G401 (cell line): ENCODE measurements around the gene TMEM80. TPM values are rescaled to one million over a fixed set of nuclear protein-coding genes. Genes with fewer than 3 reads are reported as not detected.
"Not testable (repeated sequence)": the region's sequence is repeated elsewhere in the genome, so short reads cannot be mapped to it uniquely, and the experiment has no call there.

Experiments used
- DNase-seq: peaks from one replicate; pipeline ENCODE4 v3.0.0-alpha.2; 2015; ENCODE audit warnings: low spot score
- in situ Hi-C: cut with HindIII; loops from 2 replicates; pipeline ENCODE4 v1.10.0; 2016; ENCODE audit warnings: low sequenced_read_pairs, mixed read lengths
- total RNA-seq: library from RNA; depleted of rRNA; stranded (reverse); fragments of >200 nt; shearing (Covaris generic); gene quantifications from 2 replicates; pipeline ENCODE4 v1.2.3, GENCODE V29; 2014

The TMEM80 gene
- total RNA-seq, 1 experiment from 2014 or later = 14.8 TPM

DNA sequence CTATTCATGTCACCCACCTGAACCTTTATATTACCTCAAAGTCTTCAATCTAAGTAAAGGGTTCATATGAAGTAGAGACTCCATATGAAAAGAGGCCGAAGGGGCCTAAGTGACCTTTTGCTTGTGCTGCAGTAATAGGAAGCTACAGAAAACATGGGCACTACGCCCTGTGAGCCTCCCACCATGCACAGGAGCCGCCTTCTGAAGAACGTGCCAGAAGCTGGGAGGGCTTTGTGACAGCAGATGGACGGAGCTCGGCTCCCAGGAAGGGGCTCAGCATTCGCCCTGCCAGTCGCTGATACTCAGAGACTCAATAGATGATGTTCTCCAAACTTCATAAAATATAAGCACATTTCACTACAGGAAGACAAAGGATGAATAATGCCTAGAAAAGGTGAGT lies 21.8 kb upstream of the TMEM80 start:
- peak; percentile 71 for DNase-seq
- in situ Hi-C loops = loop anchor here (25.0 kb wide), 1 partner anchor 88 kb away; no protein-coding TSS in a partner anchor

GRCh38 chr11:674406-674805 lies 21.2 kb upstream of the TMEM80 start:
- in situ Hi-C loops = loop anchor here (25.0 kb wide), 1 partner anchor 88 kb away; no protein-coding TSS in a partner anchor
- DNase-seq = peak; percentile 86

GRCh38 chr11:678297-678696 lies 17.3 kb upstream of the TMEM80 start:
- in situ Hi-C loops = no loop called here
- no peak for DNase-seq

GRCh38 chr11:679271-680207 lies 16.1 kb upstream of the TMEM80 start:
- in situ Hi-C loops = no loop called here
- no peak for DNase-seq

DNA sequence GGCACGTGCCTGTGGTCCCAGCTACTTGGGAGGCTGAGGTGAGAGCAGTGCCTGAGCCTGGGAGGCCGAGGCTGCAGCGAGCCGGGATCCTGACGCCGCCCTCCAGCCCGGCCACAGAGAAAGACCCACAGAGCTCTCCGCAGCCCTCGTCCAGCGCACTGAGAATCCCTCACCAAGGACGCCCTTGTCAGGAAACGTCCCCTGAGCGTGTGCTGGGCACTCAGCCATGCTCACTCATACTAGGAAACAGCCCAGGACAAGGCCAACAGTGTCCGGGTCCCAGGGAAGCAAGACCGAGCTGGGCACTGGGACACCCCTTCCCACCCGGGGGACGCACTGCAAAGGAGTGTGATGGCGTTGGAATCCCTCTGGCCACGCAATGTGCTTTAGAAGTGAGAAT lies 15.1 kb upstream of the TMEM80 start:
- no peak for DNase-seq
- in situ Hi-C loops = no loop called here

DNA sequence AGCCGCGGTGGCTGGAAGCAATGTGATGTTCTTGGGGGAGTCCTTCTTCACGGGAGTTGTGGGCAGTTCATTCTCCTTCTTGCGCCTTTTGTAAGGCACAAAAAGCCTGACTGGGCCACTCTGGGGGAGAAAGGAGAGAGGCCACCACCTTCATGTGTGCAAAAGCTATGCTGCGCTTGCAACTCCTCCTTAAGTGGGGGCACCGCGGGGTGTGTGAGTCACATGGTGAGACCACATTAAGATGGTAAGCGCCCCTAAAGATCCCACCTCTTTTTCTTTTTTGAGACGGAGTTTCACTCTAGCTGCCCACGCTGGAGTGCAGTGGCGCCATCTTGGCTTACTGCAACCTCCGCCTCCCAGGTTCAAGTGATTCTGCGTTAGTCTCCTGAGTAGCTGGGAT lies 14.6 kb upstream of the TMEM80 start:
- in situ Hi-C loops = no loop called here
- no peak for DNase-seq

DNA sequence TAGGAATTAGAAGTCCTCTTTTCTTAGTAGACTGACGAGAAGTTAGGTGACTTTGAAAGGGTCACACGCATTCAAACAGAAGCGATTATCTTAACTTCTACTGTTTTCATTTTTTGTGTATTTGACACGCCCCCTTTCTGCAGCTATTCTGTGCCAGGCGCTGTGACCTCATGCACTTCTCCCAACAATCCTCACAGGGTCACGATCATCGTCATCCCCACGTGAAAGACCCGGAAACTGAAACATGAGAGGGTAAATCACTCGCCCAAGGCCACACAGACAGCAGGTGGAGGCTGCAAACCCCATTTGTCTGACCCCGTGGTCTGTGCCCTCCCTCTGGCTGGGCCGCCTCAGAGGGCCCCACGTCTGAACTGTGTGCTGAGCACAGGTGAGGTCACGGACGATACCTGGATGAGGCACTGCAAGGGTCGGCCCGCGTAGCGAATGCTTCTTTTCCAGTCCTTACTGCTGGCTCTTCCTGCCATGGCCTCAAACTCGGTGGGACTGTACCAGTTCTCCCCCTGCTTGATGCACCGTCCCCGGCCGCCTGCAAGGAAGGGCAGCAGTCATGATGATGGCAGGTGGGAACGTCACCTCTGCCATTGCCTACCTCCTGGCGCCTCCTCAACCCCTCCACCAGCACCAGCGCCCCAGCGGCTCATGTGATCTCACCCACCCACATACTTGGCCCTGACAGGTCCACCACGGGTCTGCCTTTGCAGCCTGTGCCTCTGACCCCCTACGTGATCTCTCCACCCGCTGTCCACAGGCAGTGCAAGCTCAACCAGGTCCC lies 9.0 kb upstream of the TMEM80 start:
- no peak for DNase-seq
- in situ Hi-C loops = no loop called here

- no peak for DNase-seq
- in situ Hi-C loops = no loop called here
Observed at GRCh38 chr11:687751-688150, 7.9 kb upstream of the TMEM80 start.

- DNase-seq = no peak
- in situ Hi-C loops = no loop called here
Observed at GRCh38 chr11:688681-689080, 6.9 kb upstream of the TMEM80 start.

- in situ Hi-C loops = no loop called here
- no peak for DNase-seq
Observed at GRCh38 chr11:689625-690024, 6.0 kb upstream of the TMEM80 start.

DNA sequence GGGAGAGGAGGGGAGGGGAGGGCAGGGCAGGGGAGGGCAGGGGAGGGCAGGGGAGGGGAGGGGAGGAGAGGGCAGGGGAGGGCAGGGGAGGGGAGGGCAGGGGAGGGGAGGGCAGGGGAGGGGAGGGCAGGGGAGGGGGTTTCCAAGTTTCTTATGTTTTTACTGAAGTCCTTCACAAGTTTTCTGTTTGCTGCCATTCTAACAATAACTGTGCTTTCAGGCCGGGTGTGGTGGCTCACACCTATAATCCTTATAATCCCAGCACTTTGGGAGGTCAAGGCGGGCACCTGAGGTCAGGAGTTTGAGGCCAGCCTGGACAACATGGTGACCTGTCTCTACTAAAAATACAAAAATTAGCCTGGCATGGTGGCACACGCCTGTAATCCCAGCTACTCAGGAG lies 5.4 kb upstream of the TMEM80 start:
- DNase-seq, in situ Hi-C loops: not testable (repeated sequence)

DNA sequence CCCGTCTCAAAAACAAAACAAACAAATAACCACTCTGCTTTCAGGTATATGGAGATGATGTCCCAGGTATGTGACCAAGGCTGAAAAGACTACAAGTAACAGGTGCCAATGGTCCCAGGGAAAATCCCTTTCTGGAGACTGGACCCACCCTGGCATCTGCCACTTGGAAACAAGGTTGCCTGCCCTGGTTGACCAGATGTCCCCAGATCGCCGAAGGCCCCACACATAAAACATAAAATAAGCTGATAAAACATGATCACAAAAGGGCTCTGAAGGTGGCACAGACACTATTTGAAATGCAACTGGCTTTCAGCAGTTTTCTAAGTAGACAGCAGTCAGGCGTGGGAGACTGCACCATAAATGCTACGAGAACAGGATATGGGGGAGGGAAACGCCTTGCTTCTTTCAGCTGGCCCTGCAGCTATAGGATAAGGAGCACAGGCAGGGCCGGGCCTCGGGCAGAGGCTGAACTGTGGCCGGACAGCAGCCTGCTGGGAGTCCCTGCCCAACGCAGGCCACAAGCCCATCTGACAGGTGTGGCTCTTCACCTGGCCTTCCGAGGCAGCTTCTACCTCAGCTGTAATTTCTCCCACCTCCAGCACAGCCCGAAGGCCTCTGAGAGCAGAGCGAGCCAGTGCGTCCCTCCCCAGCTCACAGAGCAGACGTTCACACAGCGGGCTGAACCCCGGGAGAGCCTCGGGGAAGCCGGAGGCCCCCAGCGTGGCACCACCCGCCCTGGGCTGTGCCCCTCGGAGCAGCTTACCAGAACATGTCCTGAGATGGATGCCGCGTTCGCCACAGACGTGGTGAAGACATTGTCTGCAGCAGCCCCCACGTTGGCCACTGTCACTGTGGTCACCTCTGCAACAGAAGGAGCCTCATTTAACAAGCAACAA lies 4.6 kb upstream of the TMEM80 start:
- DNase-seq = peak; percentile 47
- in situ Hi-C loops = no loop called here

DNA sequence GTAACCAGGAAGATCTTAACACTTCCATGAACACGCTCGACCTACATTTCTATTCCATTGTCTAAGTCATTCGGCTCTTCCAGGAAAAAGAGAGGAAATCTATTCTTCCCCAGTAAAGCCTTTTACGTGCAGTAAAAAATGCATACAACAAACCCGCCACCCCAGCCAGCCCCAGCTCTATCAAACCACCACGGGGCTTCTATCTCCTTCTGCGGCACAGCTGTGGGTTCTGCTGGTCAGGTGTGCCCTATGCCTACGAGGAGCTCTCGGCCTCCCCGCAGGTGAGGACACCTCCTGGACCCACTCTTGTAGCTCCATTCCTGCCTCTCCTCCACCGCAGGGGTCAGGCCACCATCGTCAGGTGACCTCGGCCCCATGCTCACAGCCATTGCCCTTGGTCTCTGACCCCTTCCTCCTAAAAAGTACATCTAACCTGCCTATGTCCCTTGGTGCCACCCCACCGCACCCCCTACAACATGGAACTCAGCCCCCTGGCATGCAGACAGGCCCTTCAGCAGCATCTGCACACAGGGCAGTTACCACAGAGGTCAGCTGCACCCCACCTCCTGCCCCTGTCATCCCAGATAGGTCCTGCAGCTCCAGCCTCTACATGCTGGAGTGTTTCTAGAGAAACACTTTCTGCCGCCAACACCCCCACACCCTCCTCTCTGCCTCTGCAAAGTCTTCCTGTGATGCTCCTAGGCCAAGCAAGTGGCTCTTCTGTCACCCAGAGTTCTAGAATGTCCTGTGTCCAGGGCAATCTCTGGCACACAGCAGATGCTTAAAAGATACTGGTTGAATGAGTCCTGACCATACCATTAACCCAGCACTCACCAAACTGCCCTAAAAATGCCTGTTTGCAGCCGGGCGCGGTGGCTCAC lies 3.7 kb upstream of the TMEM80 start:
- in situ Hi-C loops = no loop called here
- DNase-seq = peak; percentile 56

- in situ Hi-C loops = no loop called here
Observed at GRCh38 chr11:692824-693414, 2.7 kb upstream of the TMEM80 start.

DNA sequence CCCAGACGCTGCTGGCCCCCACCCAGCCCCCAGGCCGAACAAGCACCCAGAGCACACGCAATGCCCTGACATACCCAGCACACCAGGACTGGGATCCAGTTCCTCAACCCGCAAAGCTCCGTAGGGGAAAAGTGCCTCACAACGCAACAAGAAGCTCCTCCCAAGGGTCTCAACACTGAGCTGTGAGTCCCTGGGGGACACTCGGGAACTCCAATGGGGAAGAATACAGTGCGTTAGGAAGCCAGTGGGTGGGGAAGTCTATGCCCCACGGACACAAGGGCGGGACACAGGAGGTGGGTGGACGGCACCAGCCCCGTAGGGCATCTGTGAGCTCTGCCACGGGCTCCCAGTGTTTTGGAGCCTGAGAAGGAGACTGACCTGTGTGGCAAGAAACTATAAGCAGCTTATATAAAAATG lies 2.2 kb upstream of the TMEM80 start:
- peak; percentile 36 for DNase-seq
- in situ Hi-C loops = no loop called here

More at GRCh38 chr11:692824-693414, 2.7 kb upstream of the TMEM80 start:
- DNase-seq = peak; percentile 65

- in situ Hi-C loops = no loop called here
- DNase-seq = no peak
Observed at GRCh38 chr11:693887-694562, 1.6 kb upstream of the TMEM80 start.

DNA sequence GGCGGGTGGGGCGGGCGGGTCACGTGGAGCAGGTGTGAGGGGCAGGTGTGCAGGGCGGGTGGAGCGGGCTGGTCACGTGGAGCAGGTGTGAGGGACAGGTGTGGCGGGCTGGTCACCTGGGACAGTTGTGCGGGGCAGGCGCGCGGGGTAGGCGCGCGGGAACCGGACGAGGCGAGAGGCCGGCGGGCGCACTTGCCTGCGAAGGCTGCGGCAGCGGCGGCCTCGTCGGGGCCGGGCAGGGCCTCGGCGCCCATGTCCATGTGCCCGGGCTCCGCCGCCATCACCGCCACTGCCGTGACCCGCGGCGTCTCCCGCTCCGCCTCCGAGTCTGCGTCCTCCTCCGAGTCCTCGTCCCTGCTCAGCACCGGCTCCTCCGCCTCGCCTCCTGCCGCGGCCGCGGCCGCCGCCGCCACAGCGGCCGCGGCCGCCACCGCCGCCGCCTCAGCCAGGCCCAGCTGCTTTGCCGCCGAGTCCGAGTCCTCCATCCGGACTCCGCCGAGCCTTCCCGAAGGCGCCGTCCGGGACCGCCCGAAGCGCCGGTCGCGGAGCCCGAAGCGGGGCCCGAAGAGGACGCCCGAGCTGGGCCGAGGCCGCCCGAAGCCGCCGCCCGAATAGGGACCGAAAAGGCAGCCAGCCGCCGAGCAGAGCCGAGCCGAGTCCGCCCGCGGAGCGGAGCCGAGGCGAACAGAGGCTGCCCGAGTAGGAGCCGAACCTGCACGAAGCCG lies 891 bp upstream of the TMEM80 start, which contains the start of gene DEAF1:
Gene DEAF1 (minus strand): TSS at position 660 of the 725 bp plus-strand sequence. CDS start 175 bp downstream, at position 485.
- peak; percentile 93 for DNase-seq
- in situ Hi-C loops = no loop called here
